Measurements from ENCODE around the gene SNX24.

The SNX24 gene

GRCh38 chr5:123051206-123051605 lies 205.8 kb downstream of the SNX24 start:
- Histone ChIP-seq H3K27ac (no peak overlapping the region), H3K4me3 (no peak overlapping the region)

Measured in skin epidermis (tissue), 12 donors.